ENCODE measurements around the gene PCYOX1L.
"Not testable (repeated sequence)": the region's sequence is repeated elsewhere in the genome, so short reads cannot be mapped to it uniquely, and the experiment has no call there.

- TF ChIP-seq POLR2A (IDR thresholded peaks at IDR 0.05; ENCODE audit: low read length); GATA1 (IDR thresholded peaks at IDR 0.05; ENCODE audit: low read depth, low read length): not testable (repeated sequence)
Observed at GRCh38 chr5:149391076-149391475, 33.2 kb downstream of the PCYOX1L start.

All from erythroblast (primary cell).